ENCODE data around the gene CDK10. TPM values are rescaled to one million over a fixed set of nuclear protein-coding genes. Genes with fewer than 3 reads are reported as not detected.
A peak's percentile ranks its signal among the peaks of the same experiment; 100 is the strongest.

The CDK10 gene
- total RNA-seq, 1 experiment from 2014 or later: 98.0 TPM

DNA sequence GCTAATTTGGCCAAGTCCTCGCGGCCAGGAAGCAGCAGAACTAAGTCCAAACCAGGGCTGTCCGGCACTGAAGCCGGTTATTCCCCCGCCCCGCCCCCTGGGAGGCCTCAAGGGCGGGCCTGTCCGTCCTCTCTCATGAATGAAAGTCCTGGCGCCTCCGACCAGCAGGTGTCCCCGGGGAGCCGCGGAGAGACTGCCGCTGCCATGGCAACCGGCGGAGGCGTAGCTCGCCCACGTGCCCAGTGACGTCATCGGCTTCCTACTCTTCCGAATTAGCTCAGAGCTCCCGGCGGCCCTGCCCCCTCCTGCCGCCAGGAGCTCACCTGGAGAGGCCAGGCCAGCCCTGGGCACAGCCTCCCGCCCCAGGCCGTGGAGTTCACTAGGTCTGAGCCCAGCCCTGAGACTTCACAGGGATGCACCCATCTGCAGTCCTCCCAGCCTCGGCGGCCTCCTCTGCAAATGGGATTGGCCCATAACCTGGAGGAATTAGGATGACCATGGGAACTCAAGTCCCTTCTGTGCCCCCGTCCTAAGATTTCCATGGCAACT is 13.7 kb downstream of the CDK10 start:
- intact Hi-C loops (cut with micrococcal nuclease; ENCODE audit: unreplicated experiment): loop anchor here (10.0 kb wide), 2 partner anchors 165 to 215 kb away; partner anchors contain the start of gene MC1R
- Histone ChIP-seq H3K4me1 (ENCODE audit: insufficient read depth, low read length, poor library complexity, severe bottlenecking) (peaks cover 10% of the 10 kb centered on the region), H3K36me3 (ENCODE audit: insufficient read depth, low read length, poor library complexity, severe bottlenecking) (peaks cover 24% of the 10 kb centered on the region), H3K4me3 (ENCODE audit: low read depth, low read length, poor library complexity, severe bottlenecking) (peak overlapping the region; percentile 80), H3K27me3 (replicated peaks; ENCODE audit: insufficient read depth, low read depth, low read length, poor library complexity) (no peaks in the 10 kb centered on the region), H3K27ac (ENCODE audit: low read depth, low read length, poor library complexity, severe bottlenecking) (peak overlapping the region; percentile 76), H3K9me3 (ENCODE audit: low read depth, low read length, poor library complexity, severe bottlenecking) (no peaks in the 10 kb centered on the region)
- CTCF ChIA-PET: interaction anchor here (0.6 to 1.0 kb wide), 2 partner anchors 15 to 161 kb away, joined by 3 to 4 read pairs; no protein-coding TSS in a partner anchor
- no TSS peak for BruUV-seq (replicated peaks)
- TF ChIP-seq EZH2 (IDR thresholded peaks at IDR 0.05; ENCODE audit: borderline replicate concordance, low read depth, low read length, poor library complexity, severe bottlenecking): no peak
- TF ChIP-seq, protein P1, sequence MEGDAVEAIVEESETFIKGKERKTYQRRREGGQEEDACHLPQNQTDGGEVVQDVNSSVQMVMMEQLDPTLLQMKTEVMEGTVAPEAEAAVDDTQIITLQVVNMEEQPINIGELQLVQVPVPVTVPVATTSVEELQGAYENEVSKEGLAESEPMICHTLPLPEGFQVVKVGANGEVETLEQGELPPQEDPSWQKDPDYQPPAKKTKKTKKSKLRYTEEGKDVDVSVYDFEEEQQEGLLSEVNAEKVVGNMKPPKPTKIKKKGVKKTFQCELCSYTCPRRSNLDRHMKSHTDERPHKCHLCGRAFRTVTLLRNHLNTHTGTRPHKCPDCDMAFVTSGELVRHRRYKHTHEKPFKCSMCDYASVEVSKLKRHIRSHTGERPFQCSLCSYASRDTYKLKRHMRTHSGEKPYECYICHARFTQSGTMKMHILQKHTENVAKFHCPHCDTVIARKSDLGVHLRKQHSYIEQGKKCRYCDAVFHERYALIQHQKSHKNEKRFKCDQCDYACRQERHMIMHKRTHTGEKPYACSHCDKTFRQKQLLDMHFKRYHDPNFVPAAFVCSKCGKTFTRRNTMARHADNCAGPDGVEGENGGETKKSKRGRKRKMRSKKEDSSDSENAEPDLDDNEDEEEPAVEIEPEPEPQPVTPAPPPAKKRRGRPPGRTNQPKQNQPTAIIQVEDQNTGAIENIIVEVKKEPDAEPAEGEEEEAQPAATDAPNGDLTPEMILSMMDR (conservative IDR thresholded peaks at IDR 0.05; ENCODE audit: low read depth, low read length): peak; percentile 52
- peak; percentile 97 for DNase-seq (ENCODE audit: low spot score)
- POLR2A ChIA-PET (ENCODE audit: low non-redundant PET): interaction anchor here (0.5 to 0.7 kb wide), 4 partner anchors 11 to 173 kb away, joined by 3 to 6 read pairs (median 3); partner anchors contain the start of gene TCF25

DNA sequence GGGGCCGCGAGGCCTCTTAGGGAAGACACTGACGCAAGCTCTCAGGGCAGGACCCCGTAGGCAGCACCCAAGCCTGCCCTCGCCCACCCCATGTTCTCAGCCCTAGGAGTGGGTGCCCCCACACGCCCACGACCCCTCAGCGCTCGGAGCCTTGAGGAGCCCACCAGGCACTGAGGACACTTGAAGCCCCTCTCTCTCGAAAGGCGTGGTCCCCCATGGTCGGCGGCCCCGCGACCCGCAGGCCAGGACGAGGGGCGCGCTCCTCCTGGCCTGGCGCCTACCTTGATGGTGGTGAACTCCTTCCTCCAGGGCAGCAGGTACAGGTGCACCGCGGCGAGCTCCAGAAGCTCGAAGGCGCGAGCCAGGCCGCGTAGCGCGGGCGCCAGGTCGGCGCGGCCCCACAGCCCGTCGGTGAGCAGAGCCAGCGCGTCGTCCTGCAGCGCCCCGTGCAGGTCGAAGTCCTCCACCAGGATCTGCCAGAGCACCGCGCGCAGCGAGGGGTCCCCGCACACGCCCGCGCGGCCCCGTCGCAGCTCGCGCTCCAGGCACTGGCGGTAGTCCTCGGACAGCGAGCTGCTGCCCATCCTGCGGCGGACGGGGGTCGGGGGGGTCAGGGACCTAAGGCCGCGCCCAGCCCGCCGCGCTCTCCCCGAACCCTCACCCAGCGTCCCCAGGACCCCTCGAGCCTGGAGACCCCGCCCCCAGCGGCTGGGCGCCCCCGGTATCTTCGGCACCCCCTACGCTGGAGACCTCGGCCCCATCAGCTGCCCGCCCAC is 14.3 kb downstream of the CDK10 start:
- no peaks in the 10 kb centered on the region for H3K9me3 ChIP-seq (ENCODE audit: low read depth, low read length, poor library complexity, severe bottlenecking)
- peak; percentile 71 for DNase-seq (ENCODE audit: low spot score)
- BruUV-seq (replicated peaks): no TSS peak
- H3K4me3 ChIP-seq (ENCODE audit: low read depth, low read length, poor library complexity, severe bottlenecking): peak overlapping the region; percentile 80
- ChIA-PET CTCF (interaction anchor here (1.0 kb wide), 1 partner anchor 160 kb away, joined by 3 read pairs; no protein-coding TSS in a partner anchor), POLR2A (ENCODE audit: low non-redundant PET) (interaction anchor here (0.6 to 0.7 kb wide), 2 partner anchors 12 to 85 kb away, joined by 3 read pairs; no protein-coding TSS in a partner anchor)
- no peaks in the 10 kb centered on the region for H3K27me3 ChIP-seq (replicated peaks; ENCODE audit: insufficient read depth, low read depth, low read length, poor library complexity)
- H3K36me3 ChIP-seq (ENCODE audit: insufficient read depth, low read length, poor library complexity, severe bottlenecking): peaks cover 23% of the 10 kb centered on the region
- peak overlapping the region; percentile 76 for H3K27ac ChIP-seq (ENCODE audit: low read depth, low read length, poor library complexity, severe bottlenecking)
- TF ChIP-seq EZH2 (IDR thresholded peaks at IDR 0.05; ENCODE audit: borderline replicate concordance, low read depth, low read length, poor library complexity, severe bottlenecking): no peak
- TF ChIP-seq, protein P1 (conservative IDR thresholded peaks at IDR 0.05; ENCODE audit: low read depth, low read length): peak; percentile 41
- H3K4me1 ChIP-seq (ENCODE audit: insufficient read depth, low read length, poor library complexity, severe bottlenecking): peaks cover 10% of the 10 kb centered on the region
- intact Hi-C loops (cut with micrococcal nuclease; ENCODE audit: unreplicated experiment): loop anchor here (10.0 kb wide), 2 partner anchors 164 to 214 kb away; partner anchors contain the start of gene MC1R

DNA sequence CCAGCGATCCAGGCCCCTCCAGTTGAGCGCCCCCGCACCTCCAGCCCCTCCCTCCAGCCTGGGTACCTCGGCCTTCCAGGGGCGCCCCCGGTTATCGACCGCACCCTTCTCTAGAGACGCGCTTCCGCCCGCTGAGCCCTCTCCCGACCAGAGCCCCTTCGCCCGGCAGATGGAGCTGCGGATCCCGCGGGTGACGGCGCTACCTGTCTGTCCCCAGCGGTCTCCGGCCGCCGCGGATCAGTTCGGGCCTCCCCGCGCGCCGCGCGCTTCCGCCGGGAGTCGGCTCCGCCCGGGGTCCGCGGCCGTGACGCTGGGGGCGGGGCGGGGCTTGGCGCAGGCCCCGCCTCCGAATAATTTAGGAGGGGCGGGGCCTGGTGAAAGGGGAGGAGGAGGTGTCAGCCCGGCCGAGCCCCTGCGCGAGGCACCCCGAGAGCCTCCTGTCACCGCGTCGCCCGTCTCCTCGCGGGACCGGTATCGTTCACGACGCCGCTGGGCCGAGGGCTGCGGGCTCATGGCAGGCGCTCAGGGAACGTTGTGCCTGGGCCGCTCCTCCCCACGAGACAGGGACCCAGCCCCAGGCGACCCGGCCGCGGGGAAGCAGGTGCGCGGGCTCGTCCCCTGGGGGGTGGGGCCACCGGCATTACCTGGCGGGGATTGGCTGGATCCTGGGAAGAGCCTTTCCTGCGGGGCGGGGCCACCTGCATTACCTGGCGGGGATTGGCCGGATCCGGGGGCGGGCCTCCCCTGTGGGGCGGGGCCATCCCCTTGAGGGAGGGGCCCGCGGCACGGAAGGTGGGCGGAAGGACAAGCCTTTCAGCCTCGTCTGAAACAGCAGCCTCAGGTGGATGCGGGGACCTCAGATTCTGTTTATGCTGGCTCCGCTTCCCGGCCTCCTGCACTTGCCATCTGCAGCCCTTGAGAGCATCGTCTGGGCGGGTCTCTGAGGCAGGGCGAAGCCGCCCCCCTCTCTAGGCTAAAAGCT is 15.2 kb downstream of the CDK10 start, which contains the start of gene SPATA2L:
SPATA2L (minus strand) TSS at position 281 of the 982 bp plus-strand sequence. CDS start 473 bp downstream, outside the sequence.
- Histone ChIP-seq H3K4me3 (ENCODE audit: low read depth, low read length, poor library complexity, severe bottlenecking) (peak within 1 kb of the TSS; percentile 80), H3K27ac (ENCODE audit: low read depth, low read length, poor library complexity, severe bottlenecking) (peak within 1 kb of the TSS; percentile 76), H3K27me3 (replicated peaks; ENCODE audit: insufficient read depth, low read depth, low read length, poor library complexity) (no peaks in the 10 kb centered on the region), H3K36me3 (ENCODE audit: insufficient read depth, low read length, poor library complexity, severe bottlenecking) (peaks cover 18% of the 10 kb centered on the region), H3K9me3 (ENCODE audit: low read depth, low read length, poor library complexity, severe bottlenecking) (no peaks in the 10 kb centered on the region), H3K4me1 (ENCODE audit: insufficient read depth, low read length, poor library complexity, severe bottlenecking) (peaks cover 10% of the 10 kb centered on the region)
- no TSS peak for BruUV-seq (replicated peaks)
- CTCF ChIA-PET: no interaction called here
- intact Hi-C loops (cut with micrococcal nuclease; ENCODE audit: unreplicated experiment): loop anchor here (10.0 kb wide), 2 partner anchors 163 to 213 kb away; partner anchors contain the start of gene MC1R
- TF ChIP-seq, protein P1 (conservative IDR thresholded peaks at IDR 0.05; ENCODE audit: low read depth, low read length): no peak; the same call in 1 of the 2 replicates
- POLR2A ChIA-PET (ENCODE audit: low non-redundant PET): no interaction called here
- peak; percentile 97 for DNase-seq (ENCODE audit: low spot score)

Data from A673 (cell line).